ENCODE results near the gene KLHL33.
A peak's percentile ranks its signal among the peaks of the same experiment; 100 is the strongest.

Gene KLHL33, protein sequence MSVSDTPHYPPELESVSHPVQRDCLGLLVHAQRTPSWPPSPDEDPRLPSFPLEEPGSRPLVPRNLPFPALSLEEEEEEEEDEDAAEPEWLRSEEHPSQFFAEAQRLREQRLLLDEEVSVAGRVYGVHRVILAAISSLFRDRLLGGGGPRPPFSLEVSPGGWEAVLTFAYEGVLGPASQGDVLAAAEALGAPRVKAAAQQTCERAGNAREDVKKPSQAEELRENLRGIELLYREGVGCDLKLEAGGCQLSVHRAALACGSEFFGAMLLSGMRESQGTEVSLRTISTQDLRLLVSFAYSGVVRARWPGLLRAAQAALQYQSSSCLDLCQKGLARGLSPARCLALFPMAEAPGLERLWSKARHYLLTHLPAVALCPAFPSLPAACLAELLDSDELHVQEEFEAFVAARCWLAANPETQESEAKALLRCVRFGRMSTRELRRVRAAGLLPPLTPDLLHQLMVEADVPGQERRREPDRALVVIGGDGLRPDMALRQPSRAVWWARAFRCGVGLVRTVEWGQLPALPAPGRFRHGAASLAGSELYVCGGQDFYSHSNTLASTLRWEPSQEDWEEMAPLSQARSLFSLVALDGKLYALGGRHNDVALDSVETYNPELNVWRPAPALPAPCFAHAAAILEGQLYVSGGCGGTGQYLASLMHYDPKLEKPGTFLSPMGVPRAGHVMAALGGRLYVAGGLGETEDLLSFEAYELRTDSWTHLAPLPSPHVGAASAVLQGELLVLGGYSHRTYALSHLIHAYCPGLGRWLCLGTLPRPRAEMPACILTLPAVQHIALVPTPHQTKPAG

DNA sequence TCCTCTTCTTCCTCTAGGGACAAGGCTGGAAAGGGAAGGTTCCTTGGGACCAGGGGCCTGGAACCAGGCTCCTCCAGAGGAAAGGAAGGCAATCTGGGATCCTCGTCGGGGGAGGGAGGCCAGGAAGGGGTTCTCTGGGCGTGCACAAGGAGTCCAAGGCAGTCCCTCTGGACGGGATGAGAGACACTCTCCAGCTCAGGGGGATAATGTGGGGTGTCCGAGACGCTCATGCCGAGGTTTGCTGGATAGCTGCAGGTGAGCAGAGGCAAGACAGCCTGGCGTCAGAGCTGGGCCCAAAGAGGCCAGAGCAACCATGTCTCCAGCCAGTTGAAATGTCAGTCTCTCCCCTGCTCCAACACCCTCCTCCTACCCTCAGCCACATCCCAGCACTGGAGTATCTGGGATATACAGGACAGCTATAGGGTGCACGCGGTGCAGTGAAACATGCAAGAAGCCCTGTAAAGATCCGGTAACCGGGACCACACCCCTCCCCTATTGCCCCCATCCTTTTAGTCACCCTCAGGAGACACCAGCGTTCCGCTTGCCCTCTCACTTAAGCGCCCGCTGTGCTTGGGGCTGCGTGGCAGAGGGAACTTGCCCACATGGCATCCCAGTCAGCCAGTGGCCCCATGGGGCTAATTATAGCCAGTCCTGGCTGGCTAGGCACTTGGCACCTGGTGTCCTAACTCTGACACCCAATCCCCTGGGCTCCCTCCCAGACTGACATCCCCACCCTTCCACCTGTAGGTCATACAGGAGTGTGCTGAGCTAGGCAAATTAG lies at the start of gene KLHL33:
KLHL33 (minus strand) TSS at position 585 of the 781 bp plus-strand sequence; CDS start at position 230, 355 bp downstream.
- DNase-seq = no peak

DNA sequence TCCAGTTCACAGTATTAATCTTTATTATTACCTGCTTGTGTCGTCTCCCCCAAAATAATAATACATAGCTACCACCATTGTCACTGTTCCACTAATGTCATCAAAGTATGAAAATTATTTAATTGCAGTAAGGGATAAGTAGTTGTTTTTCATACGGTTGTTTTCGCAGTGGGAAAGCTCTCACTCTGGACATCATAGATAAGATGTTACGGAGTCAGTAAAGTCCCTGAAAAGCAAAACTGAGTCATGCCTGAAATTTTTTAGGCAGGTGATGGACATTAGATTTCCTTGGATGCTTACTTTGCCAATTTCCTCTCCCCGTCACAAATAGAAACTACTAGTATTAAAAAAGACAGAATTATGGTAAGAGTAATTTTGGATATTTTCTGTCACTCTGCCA lies 46.4 kb upstream of the KLHL33 start:
- no peak for DNase-seq

DNA sequence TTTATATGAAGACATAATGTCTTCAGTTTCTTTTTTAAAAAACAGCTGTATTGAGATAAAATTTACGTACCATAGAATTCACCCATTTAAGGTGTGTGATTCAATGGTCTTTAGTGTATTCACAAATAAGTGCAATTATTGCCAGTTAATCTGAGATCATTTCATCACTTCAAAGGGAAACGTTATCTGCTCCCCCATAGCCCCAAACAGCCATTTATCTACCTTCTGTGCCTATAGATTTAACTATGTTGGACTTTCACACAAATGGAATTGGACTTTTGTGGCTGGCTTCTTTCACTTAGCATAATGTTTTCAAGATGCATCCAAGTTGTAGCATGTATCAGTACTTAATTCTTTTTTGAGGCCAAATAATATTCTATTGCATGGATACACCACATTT lies 42.9 kb upstream of the KLHL33 start:
- no peak for DNase-seq

DNA sequence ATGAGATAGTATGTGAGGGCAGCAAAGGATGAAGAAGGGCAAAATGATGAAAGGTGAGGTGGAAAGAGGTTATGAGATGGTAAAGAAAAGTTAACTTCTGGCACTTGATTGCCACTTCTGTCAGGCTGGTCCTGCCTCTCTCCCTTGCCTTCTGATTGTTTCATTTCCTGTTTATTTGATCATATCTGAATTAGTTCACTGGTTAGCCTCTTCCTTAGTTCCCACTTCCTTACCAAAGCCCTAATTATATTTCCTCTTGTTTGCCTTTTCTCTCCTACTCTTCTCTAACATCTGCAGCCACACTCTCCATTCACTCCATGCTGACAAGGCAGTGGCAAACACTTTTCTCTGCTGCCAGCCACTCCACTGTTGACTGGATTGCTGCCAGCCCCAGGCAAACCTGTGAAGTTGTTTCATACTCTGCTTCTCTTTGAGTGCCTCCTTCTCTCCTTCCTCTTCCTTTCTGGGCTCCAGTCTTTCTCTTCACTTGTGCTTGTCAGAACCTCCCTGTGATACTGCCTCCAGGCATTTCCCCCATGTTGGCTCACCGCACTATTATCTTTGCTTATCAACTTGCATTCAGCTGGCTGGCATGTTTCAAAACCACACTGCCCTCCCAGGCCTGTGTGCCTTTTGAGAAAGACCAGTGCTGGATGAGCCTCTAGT lies 41.4 kb upstream of the KLHL33 start:
- peak; percentile 46 for DNase-seq

DNA sequence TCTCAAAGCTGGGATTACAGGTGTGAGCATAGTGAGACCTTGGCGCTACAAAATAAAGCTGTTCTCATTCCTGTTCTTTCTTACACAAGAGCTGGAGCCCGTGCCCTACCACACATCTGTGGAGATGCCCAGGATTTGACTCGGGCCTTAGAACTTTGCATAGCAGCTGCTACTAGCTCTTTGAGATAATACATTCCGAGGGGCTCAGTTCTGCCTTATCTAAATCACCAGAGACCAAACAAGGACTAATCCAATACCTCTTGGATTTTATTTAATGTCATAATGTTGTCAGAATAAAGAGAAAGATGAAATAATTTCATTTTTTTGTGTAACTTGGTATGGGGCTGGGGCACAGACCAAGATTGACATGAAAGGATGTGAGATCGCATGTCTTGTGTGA lies 40.8 kb upstream of the KLHL33 start:
- DNase-seq = no peak

DNA sequence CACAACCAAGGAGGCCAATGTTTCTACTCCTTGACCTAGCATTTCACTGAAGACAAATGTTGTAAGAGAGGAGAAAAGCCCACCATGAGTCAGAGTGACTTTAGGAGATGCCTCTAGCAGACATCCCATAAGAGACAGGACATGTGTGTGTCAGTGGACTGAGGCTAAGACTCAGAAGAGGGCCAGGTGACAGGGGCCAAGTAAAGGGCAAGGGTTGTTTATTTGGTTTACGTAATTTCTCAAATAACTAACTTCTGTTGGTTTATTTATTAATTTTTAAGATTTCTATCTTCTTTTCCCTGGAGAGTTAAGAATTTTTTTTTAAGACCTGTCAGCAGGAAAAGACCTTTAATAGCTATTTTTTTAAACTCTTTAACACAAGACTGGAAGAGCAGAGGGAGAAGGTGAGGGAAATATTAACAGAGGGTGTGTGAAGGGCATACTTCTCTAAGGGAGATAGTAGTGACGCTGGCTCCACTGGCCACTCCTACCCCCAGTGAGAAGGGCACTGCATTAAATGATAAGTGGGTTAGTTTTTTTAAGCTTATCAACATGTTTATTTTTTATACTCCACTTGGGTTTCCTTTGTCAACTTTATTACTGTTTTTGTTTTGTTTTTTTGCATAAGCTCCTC lies 36.7 kb upstream of the KLHL33 start:
- no peak for DNase-seq

DNA sequence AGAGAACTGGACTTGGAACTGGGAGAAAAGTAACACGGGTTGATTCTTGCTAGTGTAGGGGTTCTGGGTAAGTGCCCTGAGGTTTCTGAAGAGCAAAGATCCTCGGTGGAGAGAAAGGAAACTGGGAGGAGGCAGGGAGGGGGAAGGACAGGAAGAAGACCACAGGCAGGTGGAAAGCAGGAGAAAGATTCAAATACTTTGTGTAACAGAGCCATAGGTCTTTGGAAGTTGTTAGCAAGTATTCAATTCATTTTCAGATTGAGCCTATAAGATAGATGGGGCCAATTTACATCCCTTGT lies 34.6 kb upstream of the KLHL33 start:
- DNase-seq = no peak

DNA sequence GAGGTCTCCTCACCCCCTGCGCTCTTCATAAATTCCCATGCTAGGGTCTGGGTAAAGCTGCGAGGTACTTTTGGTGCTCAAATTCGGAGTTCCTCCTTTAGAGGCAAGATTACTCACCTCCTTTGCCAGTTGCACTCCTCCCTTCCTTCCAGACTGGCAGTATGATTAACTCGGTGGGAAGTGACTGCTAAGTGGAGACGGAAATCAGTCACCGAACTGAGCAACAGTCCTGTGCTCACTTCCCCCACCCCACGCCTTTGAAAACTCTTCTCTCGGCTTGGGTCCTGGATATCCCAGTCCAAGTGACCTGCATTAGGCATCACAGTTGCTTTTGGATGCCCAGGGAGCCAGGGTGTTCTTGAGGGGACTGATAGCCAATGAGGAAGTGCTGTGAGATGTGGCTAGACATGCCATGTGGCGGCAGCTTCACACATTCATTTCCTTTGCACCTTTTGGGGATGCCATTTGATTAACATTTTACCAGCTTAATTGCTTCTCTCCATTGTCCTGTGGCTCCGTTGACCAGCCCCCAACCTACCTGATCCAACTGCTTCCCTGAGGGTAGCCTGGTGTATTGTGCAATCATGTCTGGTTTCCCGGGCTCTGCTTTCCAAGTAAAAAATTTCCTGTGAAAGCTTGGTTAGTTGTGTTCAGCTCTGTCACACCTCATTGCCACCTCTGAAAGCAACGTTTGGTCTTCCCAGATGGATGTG lies 34.1 kb upstream of the KLHL33 start:
- DNase-seq = peak; percentile 56

DNA sequence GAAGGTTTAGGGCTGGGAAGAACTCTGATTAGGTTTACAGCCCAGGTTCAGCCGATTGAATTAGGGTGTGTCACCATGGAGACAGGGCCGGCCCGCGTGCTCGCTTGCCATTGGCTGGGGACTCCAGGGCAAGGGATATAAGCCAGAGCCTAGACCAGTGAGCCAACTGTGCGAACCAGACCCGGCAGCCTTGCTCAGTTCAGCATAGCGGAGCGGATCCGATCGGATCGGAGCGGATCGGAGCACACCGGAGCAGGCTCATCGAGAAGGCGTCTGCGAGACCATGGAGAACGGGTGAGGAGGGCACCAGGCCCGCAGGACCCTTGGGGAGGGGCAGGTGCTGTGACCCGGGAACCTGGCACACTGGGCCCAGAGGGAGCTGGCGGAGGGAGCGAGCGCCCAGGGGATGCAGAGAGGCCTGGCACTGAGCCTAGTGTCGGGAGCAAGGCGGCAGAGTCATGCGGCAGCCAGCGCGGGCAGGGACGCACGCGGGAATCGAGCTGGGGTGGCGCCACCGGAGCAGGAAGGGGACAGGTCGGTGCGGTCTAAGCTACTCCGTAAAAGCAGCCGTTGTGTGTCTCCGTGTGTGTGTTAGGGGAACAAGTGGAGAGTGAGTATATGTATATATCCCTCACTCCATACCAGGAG lies 33.4 kb upstream of the KLHL33 start, which contains the start of gene PNP:
PNP (plus strand) TSS at position 165 of the 648 bp plus-strand sequence; CDS start at position 284, 119 bp downstream.
- peak; percentile 94 for DNase-seq

DNA sequence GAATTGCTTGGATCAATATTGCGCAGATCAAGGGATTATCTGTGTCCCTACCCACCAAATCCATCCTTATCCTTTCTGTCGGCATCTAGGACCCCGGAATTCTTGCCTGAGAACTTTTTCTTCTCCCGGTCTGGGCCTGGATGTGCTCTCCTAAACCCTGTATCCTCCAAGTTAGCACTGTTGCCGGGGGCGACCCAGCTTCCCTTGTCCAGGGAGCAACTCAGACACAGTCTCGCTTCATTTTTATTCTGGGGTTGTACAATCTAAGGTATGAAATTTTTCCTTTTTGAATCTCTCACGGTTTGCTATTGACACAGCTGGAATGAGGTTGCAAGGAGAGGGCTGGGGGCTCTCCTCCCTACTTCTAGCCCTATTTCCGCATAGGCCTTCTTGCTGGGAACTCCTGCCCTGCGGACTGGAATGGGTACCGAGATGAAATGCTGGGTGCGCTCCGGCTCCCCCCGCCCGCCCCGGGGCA lies 32.8 kb upstream of the KLHL33 start:
- no peak for DNase-seq

DNA sequence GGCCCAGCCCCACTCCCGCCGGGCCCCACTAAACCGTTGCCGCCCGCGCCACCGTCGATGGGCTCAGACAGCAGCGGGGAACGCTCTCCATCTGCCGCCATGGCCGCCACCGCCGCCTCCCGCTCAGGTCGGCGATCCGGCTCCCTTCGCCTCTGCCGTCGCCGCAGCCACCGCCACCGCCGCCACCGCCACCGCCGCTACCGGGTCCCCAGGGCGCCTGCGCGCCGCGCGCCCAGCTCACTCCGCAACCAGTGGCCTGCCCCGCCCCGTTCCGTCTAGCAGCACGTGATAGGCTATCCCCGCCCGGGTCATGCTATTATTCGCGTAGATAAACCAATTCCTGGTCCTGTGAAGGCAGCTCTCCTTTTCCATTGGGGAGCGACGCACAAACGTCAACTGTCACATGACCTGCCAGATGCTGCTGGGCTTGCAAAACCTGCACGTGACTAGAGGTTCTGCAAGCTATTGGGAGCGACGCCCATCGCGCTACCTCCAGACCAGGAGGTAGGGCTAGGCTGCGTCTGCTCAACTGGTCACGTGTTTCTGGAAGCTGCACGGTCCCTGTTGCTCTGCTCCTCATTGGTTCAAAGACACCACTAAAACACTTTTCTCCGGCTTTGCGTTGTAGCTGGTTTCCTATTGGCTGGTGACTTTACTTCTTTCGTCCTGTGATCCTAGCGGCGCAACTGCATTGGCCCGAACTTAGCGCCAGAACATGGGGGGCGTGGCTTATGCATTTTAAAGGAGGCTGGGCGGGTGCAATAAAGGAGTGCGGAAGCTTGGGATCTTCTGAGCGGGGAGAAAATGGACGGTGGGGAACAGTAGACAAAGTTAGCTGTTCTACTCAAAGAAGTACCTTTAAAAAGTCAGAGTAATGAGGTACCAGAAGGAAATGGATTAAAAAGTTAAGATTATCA lies 25.5 kb upstream of the KLHL33 start, which contains the start of gene PIP4P1:
PIP4P1 (minus strand) TSS at position 210 of the 917 bp plus-strand sequence; CDS start at position 101, 109 bp downstream.
- DNase-seq = peak; percentile 100

DNA sequence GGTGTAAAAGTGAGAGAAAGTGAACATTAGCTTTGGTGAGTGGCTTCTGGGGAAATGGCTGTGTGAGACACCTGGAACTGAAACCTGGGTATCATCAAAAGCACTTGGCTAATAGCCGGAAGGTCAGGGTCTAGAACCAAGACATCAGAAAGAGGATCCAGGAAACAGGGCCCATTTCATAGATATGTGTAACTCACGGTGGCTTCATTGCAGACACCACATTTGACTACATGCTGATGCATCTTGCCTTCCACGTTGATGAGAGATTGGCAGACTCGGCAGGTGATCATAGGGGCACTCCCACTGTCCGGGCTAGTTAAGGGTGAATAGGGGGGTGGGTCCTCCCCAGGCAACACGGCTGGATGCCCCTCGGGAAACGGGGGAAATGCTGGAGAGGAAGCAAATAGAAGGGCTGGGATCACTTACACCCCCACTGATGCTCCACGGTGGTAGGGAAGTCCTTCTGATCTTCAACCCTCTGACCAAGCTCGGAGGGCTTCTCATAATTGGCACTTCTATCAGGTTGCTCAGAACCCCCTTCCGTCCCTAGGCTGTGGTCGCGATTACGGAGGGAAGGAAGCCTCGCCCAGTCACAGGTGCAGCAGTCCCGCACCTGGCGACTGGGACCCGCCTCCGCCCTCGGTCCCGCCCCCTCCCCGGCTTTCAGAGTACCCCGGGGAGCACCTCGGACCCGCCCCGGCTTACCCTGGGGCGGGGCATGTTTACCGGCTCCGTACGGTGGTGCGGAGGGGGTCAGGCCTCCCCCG lies 24.7 kb upstream of the KLHL33 start:
- DNase-seq = peak; percentile 68

DNA sequence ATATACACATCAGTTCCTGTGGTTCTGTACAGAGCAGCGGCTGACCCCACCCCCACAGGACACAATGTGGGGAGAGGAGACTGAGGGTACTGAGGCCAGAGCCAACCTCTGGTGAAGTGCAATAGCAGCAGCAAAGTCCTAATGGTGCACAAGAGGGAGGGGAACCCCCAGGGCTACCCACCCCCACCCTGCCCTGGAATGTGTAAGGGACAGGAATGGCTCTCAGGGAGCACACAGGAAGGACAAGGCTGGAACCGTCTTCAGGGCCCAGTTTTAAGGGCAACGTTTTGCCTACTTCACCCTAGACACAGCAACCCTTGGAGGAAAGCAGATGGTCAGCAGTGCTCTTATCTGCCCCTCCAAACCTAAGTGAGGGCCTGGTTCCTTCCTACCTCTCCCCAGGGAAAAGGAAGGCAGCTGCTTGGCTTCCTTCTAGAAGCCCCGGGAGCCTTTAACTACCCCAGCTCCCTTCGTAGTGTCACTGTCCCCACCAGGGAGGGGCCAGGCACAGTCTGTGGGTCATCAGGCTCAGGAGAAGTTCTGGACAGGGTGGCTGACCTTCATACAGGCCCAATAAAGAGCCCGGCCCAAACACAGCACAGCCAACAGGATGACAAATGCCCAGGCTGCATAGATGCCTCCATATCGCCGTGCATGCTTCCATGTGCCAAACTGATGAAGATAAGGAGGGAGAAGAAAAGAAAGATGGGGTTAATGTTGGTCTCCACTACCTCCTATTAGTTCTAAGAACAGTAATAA lies 22.2 kb upstream of the KLHL33 start:
- DNase-seq = no peak

DNA sequence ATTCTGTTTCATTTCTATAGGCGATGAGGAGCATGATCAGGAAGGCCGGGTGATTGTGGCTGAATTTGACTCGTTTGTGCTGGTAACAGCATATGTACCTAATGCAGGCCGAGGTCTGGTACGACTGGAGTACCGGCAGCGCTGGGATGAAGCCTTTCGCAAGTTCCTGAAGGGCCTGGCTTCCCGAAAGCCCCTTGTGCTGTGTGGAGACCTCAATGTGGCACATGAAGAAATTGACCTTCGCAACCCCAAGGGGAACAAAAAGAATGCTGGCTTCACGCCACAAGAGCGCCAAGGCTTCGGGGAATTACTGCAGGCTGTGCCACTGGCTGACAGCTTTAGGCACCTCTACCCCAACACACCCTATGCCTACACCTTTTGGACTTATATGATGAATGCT lies 21.0 kb upstream of the KLHL33 start:
- DNase-seq = no peak

DNA sequence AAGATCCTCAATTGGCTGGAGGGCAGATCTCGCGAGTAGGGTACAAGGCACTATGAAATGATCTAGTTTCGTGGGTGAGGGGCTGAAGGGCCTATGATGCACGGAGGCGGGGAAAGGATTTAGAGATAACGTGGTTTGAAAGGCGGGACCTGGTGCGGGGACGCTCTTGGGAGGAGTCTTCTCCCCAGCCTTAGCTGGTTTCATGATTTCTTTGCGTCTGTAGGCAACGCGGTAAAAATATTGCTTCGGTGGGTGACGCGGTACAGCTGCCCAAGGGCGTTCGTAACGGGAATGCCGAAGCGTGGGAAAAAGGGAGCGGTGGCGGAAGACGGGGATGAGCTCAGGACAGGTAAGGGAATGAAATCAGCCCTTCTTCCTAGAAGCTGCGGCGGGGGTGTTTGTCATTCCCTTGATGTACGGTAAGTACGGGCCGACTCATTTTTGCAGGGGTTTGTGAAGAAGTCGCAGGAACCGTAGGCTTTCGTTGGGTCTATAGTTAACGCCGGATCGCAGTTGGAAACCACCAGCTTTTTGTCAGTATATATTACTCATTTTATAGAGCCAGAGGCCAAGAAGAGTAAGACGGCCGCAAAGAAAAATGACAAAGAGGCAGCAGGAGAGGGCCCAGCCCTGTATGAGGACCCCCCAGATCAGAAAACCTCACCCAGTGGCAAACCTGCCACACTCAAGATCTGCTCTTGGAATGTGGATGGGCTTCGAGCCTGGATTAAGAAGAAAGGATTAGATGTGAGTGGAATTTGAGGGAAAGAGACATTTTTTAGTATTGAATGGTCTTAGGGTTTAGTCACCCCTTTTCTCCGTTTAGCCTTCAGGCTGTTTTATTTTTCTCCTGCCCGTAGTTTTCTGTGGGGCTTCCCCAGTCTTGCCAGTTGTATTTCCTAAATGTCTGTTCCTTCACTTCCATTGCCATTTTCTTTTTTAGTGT lies 19.7 kb upstream of the KLHL33 start:
- peak; percentile 92 for DNase-seq

DNA sequence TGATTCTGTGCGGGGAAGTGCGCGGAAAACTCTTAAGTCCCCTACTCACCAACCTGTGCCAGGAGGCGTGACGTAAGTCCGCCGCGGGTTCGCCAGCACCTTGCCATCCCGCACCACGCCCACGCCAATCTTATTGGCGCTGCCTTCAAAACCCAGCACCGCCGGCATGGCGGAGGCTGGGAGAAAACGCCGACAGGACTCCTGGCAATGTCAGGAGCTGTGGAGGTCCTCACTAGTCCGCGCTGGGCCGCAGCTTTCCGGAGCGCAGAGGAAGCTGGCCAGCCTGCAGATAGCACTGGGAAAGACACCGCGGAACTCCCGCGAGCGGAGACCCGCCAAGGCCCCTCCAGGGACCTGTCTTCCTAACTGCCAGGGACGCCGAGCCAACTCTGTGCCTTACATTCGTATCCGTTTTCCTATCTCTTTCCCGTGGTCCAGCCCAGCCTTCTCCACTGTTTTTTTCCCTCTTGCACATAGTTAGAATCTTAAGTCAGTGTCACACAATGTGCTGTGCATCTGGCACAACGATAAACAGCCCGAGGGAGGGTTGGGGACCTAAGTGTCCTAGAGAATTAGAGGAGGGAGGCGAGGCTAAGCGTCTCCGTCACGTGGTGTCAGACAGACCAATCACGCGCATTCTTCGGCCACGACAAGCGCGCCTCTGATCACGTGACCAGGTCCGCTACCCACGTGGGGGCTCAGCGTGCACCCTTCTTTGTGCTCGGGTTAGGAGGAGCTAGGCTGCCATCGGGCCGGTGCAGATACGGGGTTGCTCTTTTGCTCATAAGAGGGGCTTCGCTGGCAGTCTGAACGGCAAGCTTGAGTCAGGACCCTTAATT lies 18.8 kb upstream of the KLHL33 start, which contains the start of the genes APEX1 and OSGEP:
APEX1 (plus strand) TSS at position 711 of the 839 bp plus-strand sequence. CDS start 420 bp downstream, outside the sequence.
OSGEP (minus strand) TSS at position 297 of the 839 bp plus-strand sequence; CDS start at position 168, 129 bp downstream.
- peak; percentile 99 for DNase-seq

All from NCI-H1105 treated with DMSO at 0.1 percent for 48 hours (cell line).